ENCODE measurements around the gene MPP7. TPM values are rescaled to one million over a fixed set of nuclear protein-coding genes. Genes with fewer than 3 reads are reported as not detected.
A peak's percentile ranks its signal among the peaks of the same experiment; 100 is the strongest.

Gene MPP7
- total RNA-seq, 1 donor: 0.43 TPM

DNA sequence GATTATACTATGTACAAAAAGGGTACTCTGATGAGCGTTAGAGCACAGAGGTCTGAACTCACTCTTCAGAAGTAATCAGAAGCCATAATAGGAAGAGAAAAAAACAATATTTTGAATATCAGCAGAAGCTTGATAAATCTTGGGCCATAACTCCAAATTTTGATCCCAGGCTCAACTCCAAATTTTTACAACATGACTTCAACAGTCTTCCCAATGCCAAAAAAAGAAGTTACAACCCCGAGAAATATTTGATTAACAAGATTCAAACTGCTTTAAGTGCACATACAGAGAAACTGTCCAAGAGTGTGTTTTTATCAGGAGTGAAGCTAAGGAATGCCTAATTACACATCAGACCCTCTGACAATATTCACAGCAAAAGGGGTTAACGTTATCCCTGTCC, 7.5 kb downstream of the MPP7 start:
- no peak for TF ChIP-seq CTCF (IDR thresholded peaks at IDR 0.05; ENCODE audit: insufficient read depth, low read depth, low read length)
- DNase-seq (ENCODE audit: low read depth): no peak

GRCh38 chr10:28294809-28295208, 8.1 kb downstream of the MPP7 start:
- DNase-seq (ENCODE audit: low read depth): no peak
- no peak overlapping the region for H3K4me3 ChIP-seq (ENCODE audit: low read depth, low read length)
- TF ChIP-seq CTCF (IDR thresholded peaks at IDR 0.05; ENCODE audit: insufficient read depth, low read depth, low read length): no peak

More for the DNA sequence above, 7.5 kb downstream of the MPP7 start:
- no peak overlapping the region for H3K4me3 ChIP-seq (ENCODE audit: low read depth, low read length)

- H3K4me3 ChIP-seq (ENCODE audit: low read depth, low read length): no peak overlapping the region
- no peak for TF ChIP-seq CTCF (IDR thresholded peaks at IDR 0.05; ENCODE audit: insufficient read depth, low read depth, low read length)
- no peak for DNase-seq (ENCODE audit: low read depth)
Observed at GRCh38 chr10:28294169-28294532, 8.7 kb downstream of the MPP7 start.

GRCh38 chr10:28293236-28294168, 9.4 kb downstream of the MPP7 start:
- DNase-seq (ENCODE audit: low read depth): no peak
- H3K4me3 ChIP-seq (ENCODE audit: low read depth, low read length): no peak overlapping the region
- no peak for TF ChIP-seq CTCF (IDR thresholded peaks at IDR 0.05; ENCODE audit: insufficient read depth, low read depth, low read length)

DNA sequence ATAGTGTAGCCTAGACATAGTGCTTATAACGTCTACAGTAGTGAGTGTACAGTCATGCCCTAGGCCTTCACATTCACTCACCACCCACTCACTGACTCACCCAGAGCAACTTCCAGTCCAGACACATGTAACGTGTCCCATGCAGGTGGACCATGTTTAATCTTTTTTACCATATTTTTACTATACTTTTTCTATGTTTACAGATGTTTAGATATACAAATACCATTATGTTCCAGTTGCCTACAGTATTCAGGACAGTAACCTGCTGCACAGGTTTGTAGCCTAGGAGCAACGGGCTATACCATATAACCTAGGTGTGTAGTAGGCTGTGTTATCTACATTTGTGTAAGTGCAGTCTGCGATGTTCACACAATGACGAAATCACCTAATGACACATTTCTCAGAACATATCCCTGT, 11.0 kb downstream of the MPP7 start:
- H3K4me3 ChIP-seq (ENCODE audit: low read depth, low read length): no peak overlapping the region
- no peak for TF ChIP-seq CTCF (IDR thresholded peaks at IDR 0.05; ENCODE audit: insufficient read depth, low read depth, low read length)
- DNase-seq (ENCODE audit: low read depth): peak; percentile 26

DNA sequence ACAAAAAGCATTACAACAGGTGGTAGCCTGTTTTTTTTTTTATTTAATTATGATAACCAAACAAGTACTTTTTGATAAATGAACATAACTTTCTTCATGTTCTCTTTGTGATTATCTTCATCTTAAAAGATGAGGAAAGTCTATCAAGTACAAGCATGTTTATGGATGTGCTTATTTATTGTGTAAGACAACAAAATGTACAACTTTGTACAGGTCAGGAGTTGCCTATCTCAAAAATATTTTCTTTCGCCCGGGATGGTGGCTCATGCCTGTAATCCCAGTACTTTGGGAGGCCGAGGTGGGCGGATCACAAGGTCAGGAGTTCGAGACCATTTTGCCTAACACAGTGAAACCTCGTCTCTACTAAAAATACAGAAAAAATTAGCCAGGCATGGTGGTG, 17.0 kb downstream of the MPP7 start:
- TF ChIP-seq CTCF (IDR thresholded peaks at IDR 0.05; ENCODE audit: insufficient read depth, low read depth, low read length): no peak
- H3K4me3 ChIP-seq (ENCODE audit: low read depth, low read length): no peak overlapping the region
- no peak for DNase-seq (ENCODE audit: low read depth)
